WTC11 (cell line): ENCODE data around the gene GTSE1. TPM values are rescaled to one million over a fixed set of nuclear protein-coding genes. Genes with fewer than 3 reads are reported as not detected.

Experiments
- ATAC-seq: fragments of 200-7000 bp; cut with Tn5 transposase; 2 replicates; pipeline ENCODE4 v1.10.0; 2021; ENCODE audit warnings: mild to moderate bottlenecking, moderate library complexity
- CTCF ChIA-PET: fragments of 300-600 bp; sonication (Branson Sonifier 250); formaldehyde crosslinking; loops from one replicate; lab custom pipeline; 2021; ENCODE audit warnings: antibody characterized with exemption; lab: Charles Lee
- POLR2A ChIA-PET: fragments of 350-600 bp; sonication (Branson Sonifier 250); formaldehyde crosslinking; loops from one replicate; lab custom pipeline; 2021; ENCODE audit warnings: antibody characterized with exemption; lab: Charles Lee
- DNase-seq: peaks from one replicate; pipeline ENCODE4 v3.0.0; 2021; ENCODE audit warnings: low spot score
- H3K27ac Mint-ChIP-seq: 2 replicates; pipeline ENCODE4 v1.8.0; 2021; ENCODE audit warnings: mixed read lengths
- H3K27me3 Mint-ChIP-seq: 2 replicates; pipeline ENCODE4 v1.8.0; 2021; ENCODE audit warnings: low read depth, mild to moderate bottlenecking, moderate library complexity, mixed read lengths
- H3K36me3 Mint-ChIP-seq: 2 replicates; pipeline ENCODE4 v1.8.0; 2021; ENCODE audit warnings: mixed read lengths
- H3K4me1 Mint-ChIP-seq: 2 replicates; pipeline ENCODE4 v1.8.0; 2022; ENCODE audit warnings: mixed read lengths
- H3K4me3 Mint-ChIP-seq: 2 replicates; pipeline ENCODE4 v1.8.0; 2021; ENCODE audit warnings: mild to moderate bottlenecking, moderate library complexity, mixed read lengths
- H3K9me3 Mint-ChIP-seq: 2 replicates; pipeline ENCODE4 v1.8.0; 2021; ENCODE audit warnings: mixed read lengths
- ARID4B ChIP-seq: sonication (generic); formaldehyde crosslinking; IDR thresholded peaks from 2 replicates; pipeline ENCODE4 v1.8.0; 2023; ENCODE audit warnings: missing genetic modification reagents, mild to moderate bottlenecking, borderline replicate concordance
- ATF3 ChIP-seq: sonication (generic); formaldehyde crosslinking; conservative IDR thresholded peaks from 2 replicates; pipeline ENCODE4 v1.8.1; 2022; ENCODE audit warnings: mild to moderate bottlenecking, missing genetic modification reagents
- ATF6 ChIP-seq: sonication (generic); formaldehyde crosslinking; IDR thresholded peaks from 2 replicates; pipeline ENCODE4 v1.8.1; 2023; ENCODE audit warnings: mild to moderate bottlenecking, missing genetic modification reagents
- CREB1 ChIP-seq: sonication (generic); formaldehyde crosslinking; IDR thresholded peaks from 2 replicates; pipeline ENCODE4 v1.8.0; 2023; ENCODE audit warnings: mild to moderate bottlenecking, missing genetic modification reagents
- ELF4 ChIP-seq: sonication (generic); formaldehyde crosslinking; IDR thresholded peaks from 2 replicates; pipeline ENCODE4 v1.8.1; 2022; ENCODE audit warnings: low read depth, mild to moderate bottlenecking, moderate library complexity, missing genetic modification reagents
- EMX1 ChIP-seq: fragments of 250-450 bp; sonication (Bioruptor Pico); IDR thresholded peaks from 2 replicates; pipeline ENCODE4 v1.8.0; 2021; ENCODE audit warnings: mild to moderate bottlenecking
- ESRRA ChIP-seq: sonication (generic); formaldehyde crosslinking; IDR thresholded peaks from 2 replicates; pipeline ENCODE4 v1.8.1; 2022; ENCODE audit warnings: mild to moderate bottlenecking, missing genetic modification reagents, borderline replicate concordance
- GABPB1 ChIP-seq: sonication (generic); formaldehyde crosslinking; IDR thresholded peaks from 2 replicates; pipeline ENCODE4 v1.8.1; 2023; ENCODE audit warnings: mild to moderate bottlenecking, missing genetic modification reagents
- GTF2I ChIP-seq: fragments of 250-450 bp; sonication (Bioruptor Pico); conservative IDR thresholded peaks from 2 replicates; pipeline ENCODE4 v1.4.0; 2021; ENCODE audit warnings: mild to moderate bottlenecking
- JAZF1 ChIP-seq: fragments of 250-450 bp; sonication (Bioruptor Pico); IDR thresholded peaks from 2 replicates; pipeline ENCODE4 v1.9.0; 2021; ENCODE audit warnings: moderate library complexity, mild to moderate bottlenecking, inconsistent platforms
- JUN ChIP-seq: sonication (generic); formaldehyde crosslinking; IDR thresholded peaks from 2 replicates; pipeline ENCODE4 v1.8.0; 2023; ENCODE audit warnings: mild to moderate bottlenecking, missing genetic modification reagents
- MAX ChIP-seq: sonication (generic); formaldehyde crosslinking; IDR thresholded peaks from 2 replicates; pipeline ENCODE4 v1.8.0; 2022; ENCODE audit warnings: mild to moderate bottlenecking, missing genetic modification reagents
- MYBL2 ChIP-seq: sonication (generic); formaldehyde crosslinking; IDR thresholded peaks from 2 replicates; pipeline ENCODE4 v1.8.1; 2023; ENCODE audit warnings: mild to moderate bottlenecking, moderate library complexity, missing genetic modification reagents
- NR1H2 ChIP-seq: sonication (generic); formaldehyde crosslinking; IDR thresholded peaks from 2 replicates; pipeline ENCODE4 v1.9.0; 2021; ENCODE audit warnings: mild to moderate bottlenecking, moderate library complexity, missing genetic modification reagents
- PRDM15 ChIP-seq: sonication (generic); formaldehyde crosslinking; IDR thresholded peaks from 2 replicates; pipeline ENCODE4 v1.8.0; 2022; ENCODE audit warnings: missing genetic modification reagents
- TCF7 ChIP-seq: sonication (generic); formaldehyde crosslinking; IDR thresholded peaks from 2 replicates; pipeline ENCODE4 v1.8.0; 2022; ENCODE audit warnings: mild to moderate bottlenecking, low read depth, missing genetic modification reagents, moderate library complexity
- TP53 ChIP-seq: sonication (generic); formaldehyde crosslinking; IDR thresholded peaks from 2 replicates; pipeline ENCODE4 v1.8.1; 2023; ENCODE audit warnings: mild to moderate bottlenecking, missing genetic modification reagents
- USF2 ChIP-seq: sonication (generic); formaldehyde crosslinking; IDR thresholded peaks from 2 replicates; pipeline ENCODE4 v1.8.1; 2023; ENCODE audit warnings: mild to moderate bottlenecking, missing genetic modification reagents, moderate library complexity
- ZBTB21 ChIP-seq: sonication (generic); formaldehyde crosslinking; IDR thresholded peaks from 2 replicates; pipeline ENCODE4 v1.8.1; 2023; ENCODE audit warnings: mild to moderate bottlenecking, missing genetic modification reagents, borderline replicate concordance
- total RNA-seq: library from RNA; stranded (reverse); gene quantifications from 3 replicates; pipeline ENCODE4 v1.2.3, GENCODE V29; 2021

GTSE1 gene
- total RNA-seq, 1 experiment from 2014 or later, result 56.1 TPM

GRCh38 chr22:46251266-46251665 lies 45.4 kb upstream of the GTSE1 start (continued):
- no peak for TF ChIP-seq ELF4 (CRISPR knock-in tag)
- TF ChIP-seq, all 79 proteins: peak for 0

GRCh38 chr22:46251816-46252380 lies 44.8 kb upstream of the GTSE1 start:
- ATAC-seq, result no peak
- peaks cover 19% of the 10 kb centered on the region for H3K27me3 Mint-ChIP-seq
- 0 out of 2 replicates have a peak, but pooled peaks cover 5% of the 10 kb centered on the region for H3K9me3 Mint-ChIP-seq
- no peak overlapping the region for H3K27ac Mint-ChIP-seq
- no peaks in the 10 kb centered on the region for H3K36me3 Mint-ChIP-seq
- TF ChIP-seq EMX1 (no peak), JAZF1 (no peak), JUN (no peak), ZBTB21 (CRISPR knock-in tag) (no peak), CREB1 (CRISPR knock-in tag) (no peak), GTF2I (no peak), GABPB1 (no peak)
- ChIA-PET CTCF (no interaction called here), POLR2A (no interaction called here)
- H3K4me1 Mint-ChIP-seq, result peaks cover 13% of the 10 kb centered on the region
- peak overlapping the region; percentile 71 for H3K4me3 Mint-ChIP-seq
- DNase-seq, result no peak

GRCh38 chr22:46256358-46256958 lies 40.2 kb upstream of the GTSE1 start:
- POLR2A ChIA-PET, result no interaction called here
- Mint-ChIP-seq H3K4me1 (peaks cover 4% of the 10 kb centered on the region), H3K36me3 (no peaks in the 10 kb centered on the region), H3K27ac (no peak overlapping the region), H3K27me3 (peaks cover 59% of the 10 kb centered on the region), H3K9me3 (0 out of 2 replicates have a peak, but pooled peaks cover 8% of the 10 kb centered on the region), H3K4me3 (no peak overlapping the region)
- DNase-seq, result no peak
- CTCF ChIA-PET, result no interaction called here
- TF ChIP-seq USF2 (CRISPR knock-in tag), result no peak
- TF ChIP-seq NR1H2 (CRISPR knock-in tag), result no peak
- TF ChIP-seq ATF3 (CRISPR knock-in tag), result no peak
- no peak for TF ChIP-seq TCF7
- no peak for TF ChIP-seq ARID4B
- no peak for TF ChIP-seq MYBL2 (CRISPR knock-in tag)
- no peak for ATAC-seq

GRCh38 chr22:46259374-46259773 lies 37.3 kb upstream of the GTSE1 start:
- H3K36me3 Mint-ChIP-seq, result peaks cover 11% of the 10 kb centered on the region
- H3K9me3 Mint-ChIP-seq, result peaks cover 18% of the 10 kb centered on the region
- no peaks in the 10 kb centered on the region for H3K4me1 Mint-ChIP-seq
- ChIA-PET CTCF (no interaction called here), POLR2A (no interaction called here)
- H3K27ac Mint-ChIP-seq, result no peak overlapping the region
- no peak overlapping the region for H3K4me3 Mint-ChIP-seq
- DNase-seq, result no peak
- no peak for ATAC-seq
- H3K27me3 Mint-ChIP-seq, result peaks cover 80% of the 10 kb centered on the region
- TF ChIP-seq TP53 (no peak), PRDM15 (CRISPR knock-in tag) (no peak), ATF6 (CRISPR knock-in tag) (no peak), ESRRA (CRISPR knock-in tag) (no peak), MAX (no peak)
